HG02571 (cell line): ENCODE results near the gene TMEM164.
A peak's percentile ranks its signal among the peaks of the same experiment; 100 is the strongest.

Experiments used
- ATAC-seq: cut with Tn5 transposase; IDR thresholded peaks from one replicate; pipeline ENCODE4 v1.9.1; 2021; ENCODE audit warnings: mild to moderate bottlenecking, moderate library complexity; ENCODE audit not compliant: unreplicated experiment

TMEM164 gene

DNA sequence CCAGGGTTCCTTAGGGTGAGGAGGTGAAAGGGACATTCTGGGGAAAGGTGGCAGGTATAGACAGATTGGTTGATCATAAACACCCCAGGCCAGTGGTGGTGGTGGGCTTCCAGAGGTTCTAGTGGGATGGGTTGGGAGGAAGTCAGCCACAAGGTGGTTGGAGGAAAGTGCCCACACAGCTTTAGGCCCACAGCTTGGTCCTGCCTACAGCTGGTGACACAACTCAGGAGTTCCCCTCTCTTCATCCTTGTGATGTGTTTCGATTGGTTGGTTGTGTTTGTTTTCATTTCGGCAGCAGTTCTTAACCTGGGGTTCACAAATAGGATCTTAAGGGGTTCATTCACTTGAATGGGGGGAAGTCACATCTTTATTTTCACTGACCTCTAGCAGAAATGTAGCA is 157.0 kb downstream of the TMEM164 start:
- no peak for ATAC-seq

DNA sequence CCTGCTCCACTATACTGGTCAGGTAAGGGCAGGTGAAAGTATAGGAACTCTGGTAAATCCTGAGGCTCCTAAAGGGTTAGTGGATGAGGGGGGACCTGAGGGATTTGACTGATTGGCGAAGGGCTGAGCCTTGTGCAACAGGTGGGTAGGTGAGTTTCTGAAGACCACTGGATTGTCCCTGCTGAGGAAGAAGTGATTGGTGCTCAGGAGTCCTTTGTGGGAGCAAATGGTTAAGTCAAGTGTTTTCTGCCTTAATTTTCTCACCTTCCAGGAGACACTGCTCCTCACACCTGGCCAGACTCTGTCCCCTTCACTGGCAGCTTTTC is 158.4 kb downstream of the TMEM164 start:
- no peak for ATAC-seq

DNA sequence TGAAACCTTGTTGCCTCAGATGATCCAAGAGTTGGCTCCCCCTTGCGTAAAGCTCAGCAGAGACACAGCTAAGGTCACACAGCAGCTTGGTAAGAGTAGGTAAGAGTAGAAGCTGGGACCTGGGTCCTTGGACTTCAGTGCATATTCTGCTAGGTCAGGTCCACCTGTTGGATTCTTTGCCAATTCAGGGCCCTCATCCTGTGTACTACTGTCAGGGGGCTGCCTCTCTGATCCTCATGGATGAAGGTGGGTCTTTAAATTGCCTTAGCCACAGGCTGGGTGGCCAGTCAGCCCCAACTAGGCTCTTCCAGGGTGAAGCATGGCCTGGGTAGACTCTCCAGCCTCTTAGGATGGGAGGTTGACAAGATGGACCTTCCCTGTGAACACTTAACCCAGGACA is 159.2 kb downstream of the TMEM164 start:
- no peak for ATAC-seq

DNA sequence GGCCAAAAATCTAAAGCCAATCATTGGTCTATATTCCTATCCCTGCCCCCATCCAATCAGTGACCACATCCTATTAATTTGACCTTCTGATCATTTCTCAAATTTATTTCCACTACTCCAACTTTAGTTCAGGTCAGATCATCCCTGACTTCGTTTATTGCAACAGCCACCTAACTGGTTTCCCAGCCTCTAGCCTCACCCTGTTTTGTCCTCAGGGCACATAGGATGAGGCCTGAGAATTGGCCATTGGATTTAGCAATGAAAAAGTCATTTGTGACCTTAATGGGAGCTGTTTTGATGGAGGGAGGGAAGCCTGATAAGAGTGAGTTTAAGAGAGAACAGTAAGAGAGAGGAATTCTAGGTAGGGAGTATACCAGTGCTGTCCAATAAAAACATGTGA is 160.0 kb downstream of the TMEM164 start:
- ATAC-seq, result no peak

DNA sequence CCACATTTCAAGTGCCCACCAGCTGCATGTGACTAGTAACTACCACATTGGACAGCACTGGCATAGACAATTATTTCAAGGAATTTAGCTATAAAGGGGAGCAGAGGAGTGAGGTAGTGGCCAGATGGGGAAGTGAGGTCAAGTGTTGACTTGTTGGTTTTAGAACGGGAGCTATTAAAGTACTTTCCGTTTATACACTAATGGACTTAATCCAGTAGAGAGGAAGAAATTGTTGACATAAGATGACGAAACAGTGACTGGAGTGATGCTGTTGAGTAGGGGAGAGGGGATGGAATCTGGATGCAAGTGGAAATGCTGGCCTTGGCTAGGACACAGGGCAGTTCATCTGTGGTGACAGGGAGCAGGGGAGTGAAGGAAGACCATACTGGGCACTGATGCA is 160.6 kb downstream of the TMEM164 start:
- no peak for ATAC-seq

DNA sequence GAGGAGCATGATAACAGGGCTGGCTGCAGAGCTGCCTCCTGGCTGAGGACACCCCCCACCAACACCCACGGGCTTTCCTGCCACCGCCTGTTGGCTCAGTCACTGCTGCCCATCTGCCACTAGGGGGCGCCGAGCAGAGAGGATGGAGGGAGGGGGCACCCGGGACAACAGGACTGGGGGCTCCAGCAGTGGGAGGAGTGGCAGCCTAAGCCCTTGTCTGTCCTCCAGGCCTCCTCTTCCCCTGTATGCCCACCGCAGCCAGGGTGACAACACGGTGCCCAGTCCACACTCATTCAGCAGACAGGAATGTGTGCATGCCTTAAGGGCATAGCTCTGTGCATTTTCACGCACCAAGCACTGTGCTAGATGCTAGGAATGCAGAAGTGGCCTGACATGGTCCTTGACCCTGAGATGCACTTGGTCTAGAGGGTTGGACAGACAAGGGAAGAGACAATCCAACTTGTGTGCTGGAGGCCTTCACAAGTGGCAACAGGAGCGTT is 165.1 kb downstream of the TMEM164 start:
- ATAC-seq, result no peak

DNA sequence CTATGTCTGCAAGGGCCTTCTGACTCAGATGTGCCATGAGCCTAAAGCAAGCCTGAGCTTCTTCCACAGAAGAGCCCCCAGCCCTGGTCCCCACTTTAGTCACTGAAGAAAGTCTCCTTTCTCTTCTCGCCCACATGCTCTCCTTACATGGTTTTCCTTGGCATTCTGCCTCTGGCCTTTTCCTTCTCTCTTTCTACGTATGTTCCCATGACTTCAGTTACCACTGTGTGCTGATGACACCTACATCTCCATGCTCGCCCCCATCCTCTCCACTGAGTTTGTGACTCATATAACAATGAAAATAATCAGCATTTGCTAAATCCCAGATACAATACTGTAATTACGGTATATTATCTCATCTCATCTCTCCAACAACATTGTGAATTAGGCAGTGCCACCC is 165.7 kb downstream of the TMEM164 start:
- no peak for ATAC-seq

DNA sequence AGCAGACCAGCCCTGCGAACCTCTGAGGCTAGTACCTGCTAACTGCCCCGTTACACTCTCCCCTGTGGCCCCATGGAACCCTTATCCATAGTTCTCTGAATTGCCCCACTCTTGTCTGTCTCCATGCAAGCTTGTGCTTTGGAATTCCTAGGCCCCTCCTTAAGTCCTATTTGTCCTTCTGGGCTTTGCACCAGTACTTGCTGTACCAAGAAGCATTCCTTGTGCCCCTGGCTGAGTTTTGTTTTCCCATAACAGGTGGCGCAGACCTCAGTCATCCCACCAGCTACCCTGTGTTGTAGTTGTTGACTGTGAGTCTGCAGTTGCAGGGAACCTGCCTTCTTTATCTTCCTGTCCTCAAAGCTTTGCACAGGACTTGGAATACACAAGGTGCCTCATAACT is 167.1 kb downstream of the TMEM164 start:
- ATAC-seq, result no peak

DNA sequence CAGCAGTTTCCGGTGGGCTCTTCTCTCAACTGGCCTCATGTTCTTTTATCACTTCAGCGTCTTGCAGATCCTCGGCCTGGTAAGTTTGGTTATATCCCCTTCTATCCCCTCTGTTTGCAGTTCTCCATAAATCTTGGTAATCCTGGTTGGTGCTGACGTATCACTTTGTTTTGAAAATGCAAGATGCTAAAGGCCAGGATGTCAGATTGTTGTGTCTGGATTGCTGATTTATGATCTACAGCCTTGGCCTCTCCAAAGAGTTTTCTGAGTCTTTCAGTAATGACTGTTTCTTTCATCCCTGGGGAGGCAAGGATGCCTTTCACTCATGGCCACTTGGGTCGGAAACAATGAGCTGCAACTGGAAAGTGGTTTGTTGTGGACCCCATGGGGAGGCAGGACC is 168.5 kb downstream of the TMEM164 start:
- no peak for ATAC-seq

DNA sequence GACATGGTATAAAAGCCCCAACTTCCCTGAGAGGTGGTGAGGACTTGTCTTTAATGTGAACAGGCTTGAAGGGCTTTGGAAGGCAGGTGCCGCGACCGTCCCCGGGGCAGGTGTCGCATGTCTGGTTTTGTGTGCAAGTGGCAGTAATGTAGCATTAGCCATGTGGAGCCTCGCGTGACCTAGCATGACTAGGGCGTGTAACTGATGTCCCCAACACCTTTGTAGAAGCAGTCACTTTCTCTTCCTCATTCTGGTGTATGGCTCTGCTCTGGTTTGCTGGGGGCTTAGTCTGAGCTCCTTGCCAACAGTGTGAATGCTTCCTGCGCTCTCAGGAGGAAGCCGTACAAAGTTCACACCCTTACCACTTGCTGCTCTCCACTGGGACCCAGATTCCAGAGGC is 169.3 kb downstream of the TMEM164 start:
- ATAC-seq, result peak; percentile 92

DNA sequence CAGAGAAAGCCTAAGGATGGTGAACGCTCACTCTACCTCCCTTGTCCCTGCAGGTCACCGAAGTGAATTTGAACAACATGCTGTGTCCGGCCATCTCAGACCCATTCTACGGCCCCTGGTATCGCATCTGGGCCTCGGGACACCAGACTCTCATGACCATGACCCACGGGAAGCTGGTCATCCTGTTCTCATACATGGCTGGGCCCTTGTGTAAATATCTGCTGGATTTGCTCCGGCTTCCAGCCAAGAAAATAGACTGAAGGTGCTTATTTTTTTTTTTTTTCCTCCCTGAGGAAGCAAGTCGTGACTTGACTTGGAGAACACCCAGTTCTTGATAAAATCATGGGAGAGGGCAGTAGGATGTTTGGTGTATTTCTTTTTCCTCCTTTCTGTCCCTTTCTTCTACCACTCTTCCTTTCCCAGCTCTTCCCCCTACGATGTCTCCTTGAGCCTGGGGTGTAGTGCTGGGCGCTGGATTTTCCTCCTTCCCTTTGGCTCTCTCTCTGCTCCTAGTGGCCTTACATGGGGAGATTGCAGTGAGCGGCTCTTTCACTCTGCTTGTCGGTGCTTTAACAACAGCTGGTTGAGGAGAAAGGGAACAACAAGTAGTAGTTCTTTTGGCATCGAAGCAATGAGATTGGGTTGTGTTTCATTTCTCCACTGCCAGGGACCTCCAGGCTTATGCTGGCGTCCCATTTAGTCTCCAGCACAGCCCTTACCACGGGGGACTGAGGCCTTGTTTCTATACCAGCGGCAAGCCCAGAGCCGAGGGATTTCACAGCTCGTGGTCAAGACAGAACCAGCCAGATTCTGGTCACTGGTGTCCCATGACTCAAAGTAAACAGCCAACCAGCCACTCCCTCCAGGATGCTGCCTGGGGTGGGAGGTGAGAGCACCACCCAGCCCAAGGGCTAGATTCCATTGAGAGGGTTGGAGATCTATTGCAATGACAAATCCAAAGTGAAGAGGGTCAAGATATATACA is 170.6 kb downstream of the TMEM164 start:
- no peak for ATAC-seq

DNA sequence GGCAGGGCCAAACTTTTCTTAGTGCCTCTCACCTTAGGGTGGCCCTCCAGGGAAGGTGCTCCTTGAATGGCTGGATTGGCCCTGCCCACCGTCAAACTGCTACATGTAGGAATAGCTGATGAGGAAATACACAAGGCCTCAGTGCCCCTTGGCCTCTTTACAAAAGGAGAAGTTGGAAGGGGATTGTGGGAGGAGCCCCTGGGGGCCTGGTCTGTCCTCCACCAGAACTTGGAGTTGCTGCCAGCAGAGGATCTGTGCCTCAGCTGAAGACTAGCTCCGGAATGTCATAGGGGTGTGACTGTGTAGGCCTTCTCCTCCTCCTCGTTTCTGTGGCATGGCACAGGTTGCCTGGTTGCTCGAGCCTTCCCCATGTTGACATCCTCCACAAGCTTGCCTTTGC is 172.2 kb downstream of the TMEM164 start:
- no peak for ATAC-seq

DNA sequence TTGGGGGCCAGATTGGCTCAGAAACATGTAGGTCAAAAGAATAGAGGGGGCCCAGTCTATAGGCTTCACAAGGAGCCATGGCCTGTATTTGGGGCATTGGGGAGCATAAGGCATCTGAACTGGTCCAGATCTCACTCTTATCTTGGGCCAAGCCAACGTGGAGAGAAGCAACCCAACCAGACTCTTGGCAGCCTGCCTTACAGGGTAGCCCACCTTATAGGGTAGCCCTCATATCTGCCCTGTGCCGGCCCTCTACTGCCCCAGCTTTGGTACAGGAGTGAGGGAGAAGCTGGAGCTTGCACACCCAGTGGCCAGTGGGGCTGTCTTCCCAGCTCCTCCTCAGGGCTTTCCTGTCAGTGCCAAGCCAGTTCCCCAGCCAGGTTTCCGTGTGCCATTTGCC is 172.8 kb downstream of the TMEM164 start:
- ATAC-seq, result no peak

DNA sequence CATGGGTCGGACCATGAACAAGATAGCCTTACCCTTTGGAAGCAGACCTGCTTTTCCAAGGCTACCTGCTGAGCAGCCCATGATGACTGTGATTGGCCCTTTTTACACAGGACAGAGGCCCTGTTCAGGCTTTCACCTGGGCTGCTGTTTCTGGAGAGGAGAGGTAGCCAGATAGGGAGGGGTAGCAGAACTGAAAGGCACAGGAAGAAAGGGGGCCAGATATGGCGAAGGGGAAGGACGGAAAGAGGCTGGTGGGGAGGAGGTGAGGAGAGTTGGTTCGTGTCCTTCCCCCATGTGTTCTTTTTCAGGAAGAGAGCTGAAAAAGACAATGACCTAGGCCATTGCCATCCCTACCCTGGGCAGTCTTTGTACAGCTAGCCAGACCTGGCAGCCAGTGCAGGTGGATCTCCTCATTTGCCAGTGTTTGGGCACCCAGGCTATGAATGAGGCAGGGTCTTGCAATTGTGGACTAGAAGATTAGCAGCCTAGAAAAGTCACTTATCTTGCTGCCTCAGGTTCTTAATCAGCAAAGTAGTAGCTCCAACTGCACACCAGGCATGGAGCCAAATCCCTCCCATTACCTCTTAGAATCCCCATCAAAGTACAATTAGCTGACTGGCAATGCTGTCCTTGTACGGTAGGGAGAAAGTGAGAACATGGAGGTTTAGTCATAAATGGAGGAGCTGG is 175.4 kb downstream of the TMEM164 start:
- ATAC-seq, result no peak

DNA sequence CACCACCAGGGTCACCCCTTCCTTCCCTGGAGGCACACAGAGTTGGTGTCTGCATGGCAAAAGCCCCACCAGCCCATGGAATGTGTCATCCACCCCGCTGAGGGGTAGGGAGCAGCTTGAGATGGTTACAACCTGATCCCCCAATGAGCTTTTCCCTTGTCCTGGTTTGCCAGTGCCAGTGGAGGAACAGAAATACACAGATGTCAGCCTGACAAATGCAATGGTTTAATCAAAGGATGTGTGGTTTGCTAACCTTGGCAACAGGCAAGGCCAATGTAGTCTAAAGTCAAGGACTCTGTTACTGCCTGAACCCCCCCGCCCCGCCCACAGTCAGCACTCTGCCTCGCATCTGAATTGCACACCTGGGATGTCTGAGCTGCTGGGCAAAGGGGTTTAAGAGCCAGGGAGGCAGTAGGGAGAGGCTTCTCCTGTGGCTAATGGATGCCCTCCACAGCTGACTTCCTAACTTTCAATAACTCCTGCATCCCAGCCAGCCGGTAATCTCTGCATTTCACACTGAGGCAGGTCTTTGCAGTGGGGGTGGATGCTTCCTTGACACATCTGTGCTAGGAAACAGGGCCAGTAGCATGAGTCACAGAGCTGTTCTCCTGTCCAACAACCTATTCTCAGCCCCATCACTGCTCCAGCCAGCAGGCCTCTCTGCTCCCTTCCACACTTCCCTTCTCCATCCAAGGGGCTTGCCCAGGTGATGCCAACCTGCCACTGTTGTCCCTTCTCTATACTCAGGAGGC is 177.4 kb downstream of the TMEM164 start:
- peak; percentile 18 for ATAC-seq

DNA sequence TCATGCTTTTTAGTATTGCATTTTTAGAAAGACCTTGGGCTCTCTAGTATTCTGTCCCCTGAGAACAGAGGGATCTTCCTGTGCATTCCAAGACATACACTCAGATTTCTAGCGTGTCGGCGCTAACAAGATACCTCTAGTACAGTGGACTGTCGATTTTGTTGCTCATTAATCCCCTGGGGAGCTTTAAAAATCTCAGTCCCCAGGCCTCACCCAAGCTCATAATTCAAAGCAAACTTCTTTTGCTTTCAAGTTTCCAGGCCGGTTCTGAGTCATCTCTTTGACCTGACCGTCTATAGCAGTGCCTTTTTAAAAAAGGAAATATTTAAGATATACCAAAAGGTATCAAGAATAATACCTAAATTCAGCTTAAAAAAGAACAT is 178.0 kb downstream of the TMEM164 start:
- ATAC-seq, result peak; percentile 80

DNA sequence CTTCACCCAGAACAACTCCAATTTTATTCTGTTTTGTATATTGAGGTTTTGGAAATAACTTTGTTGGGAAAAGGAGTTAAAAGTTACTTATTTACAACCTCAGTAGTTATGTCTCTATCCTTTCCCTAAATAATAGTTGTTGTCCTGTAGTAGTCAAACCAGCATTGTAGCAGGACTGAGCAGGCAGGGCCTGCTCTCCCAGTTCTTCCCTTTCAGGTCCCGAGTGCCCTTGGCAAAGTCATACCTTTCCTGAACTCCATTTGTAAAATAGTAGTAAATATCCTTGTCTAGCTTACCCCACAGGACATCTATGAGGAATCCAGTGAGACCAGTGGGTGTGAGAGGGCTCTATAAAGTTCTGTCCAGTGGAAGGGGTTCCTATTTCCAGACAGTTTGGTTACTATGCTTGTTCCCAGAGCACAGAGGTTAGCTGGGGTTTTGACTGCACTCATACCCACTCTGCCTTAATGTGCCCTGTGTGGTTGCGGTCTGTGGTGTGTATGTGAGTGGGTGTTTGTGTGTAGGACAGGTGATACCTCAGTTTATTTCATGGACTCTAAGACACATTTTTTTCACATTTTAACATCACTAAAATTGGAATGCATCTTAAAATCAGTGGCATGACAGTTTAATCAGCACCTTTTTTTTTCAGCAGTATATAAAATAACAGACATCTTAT is 178.7 kb downstream of the TMEM164 start:
- no peak for ATAC-seq

DNA sequence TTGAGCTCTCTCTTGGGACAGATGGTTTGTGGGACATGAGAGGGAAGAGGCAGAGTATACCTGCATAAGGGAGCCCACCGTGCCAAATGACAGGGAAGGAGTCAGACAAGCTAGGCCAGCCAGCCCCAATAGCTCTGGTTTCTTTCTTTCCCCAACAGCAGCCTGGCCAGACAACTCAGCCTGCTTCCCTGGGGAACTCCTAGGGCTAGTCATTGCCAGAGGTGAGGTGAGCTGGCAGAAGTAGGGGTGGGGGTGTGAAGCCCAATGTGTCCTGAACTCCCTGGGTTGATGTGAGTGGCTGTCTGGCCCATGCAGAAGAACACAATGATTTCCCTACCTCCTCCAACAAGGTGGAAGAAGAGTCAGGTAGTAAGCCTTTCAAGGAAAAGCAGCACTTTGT is 179.4 kb downstream of the TMEM164 start:
- ATAC-seq, result no peak

DNA sequence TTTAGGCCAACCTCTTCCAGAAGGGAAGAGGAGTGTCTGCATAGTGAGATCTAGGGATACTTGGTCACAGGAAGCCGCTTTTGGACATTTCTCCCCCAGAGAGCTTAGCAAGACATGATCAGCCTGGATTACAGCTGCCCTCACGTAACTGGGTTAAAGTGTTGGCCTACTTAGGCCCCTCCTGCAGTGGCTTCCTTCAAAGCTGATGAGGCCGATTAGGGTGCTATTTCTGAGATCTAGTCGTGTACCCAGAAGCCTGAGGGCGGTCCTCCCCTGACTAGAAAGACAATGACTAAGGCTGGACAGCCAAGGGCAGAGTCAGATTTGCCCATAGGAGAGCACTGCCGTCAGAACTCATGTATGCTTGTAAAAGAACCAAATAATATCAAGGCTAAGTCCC is 180.0 kb downstream of the TMEM164 start:
- no peak for ATAC-seq

DNA sequence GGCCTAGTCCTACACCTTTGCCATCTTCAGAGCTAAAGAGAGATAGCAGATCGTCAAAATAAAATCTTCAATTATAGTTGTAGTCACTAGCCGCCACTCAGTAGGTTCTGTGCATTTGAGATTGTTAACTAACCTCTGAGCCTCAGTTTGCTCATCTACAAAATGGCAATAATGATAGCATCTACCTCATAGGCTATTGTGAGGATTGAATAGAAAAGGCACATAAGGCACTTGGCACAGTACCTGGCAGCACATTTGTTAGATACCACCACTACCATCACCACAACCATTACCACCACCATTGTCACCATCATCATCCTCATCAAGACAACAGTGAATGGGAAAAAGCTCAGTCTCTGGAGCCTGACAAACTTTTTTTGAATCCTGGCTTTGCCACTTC is 180.4 kb downstream of the TMEM164 start:
- ATAC-seq, result no peak
